IMR-90 (cell line): Measurements from ENCODE around the gene CERT1. TPM values are rescaled to one million over a fixed set of nuclear protein-coding genes. Genes with fewer than 3 reads are reported as not detected.

Experiments used
- ATAC-seq: fragments of 200-7000 bp; cut with Tn5 transposase; 2 replicates; pipeline ENCODE4 v1.9.1; 2020; ENCODE audit warnings: low read depth, mild to moderate bottlenecking, moderate library complexity
- BruUV-seq: library from RNA; stranded (reverse); fragments of 400-500 nt; replicated peaks from 2 replicates; lab custom pipeline; 2021; lab: Mats Ljungman, UMichigan
- CTCF ChIA-PET: fragments of 300-600 bp; formaldehyde crosslinking; extraction: SDS; loops from one replicate; lab custom pipeline; 2021; ENCODE audit warnings: antibody characterized with exemption; lab: Yijun Ruan, JAX
- POLR2A ChIA-PET: fragments of 300-600 bp; sonication (Branson Sonifier 250); formaldehyde crosslinking; loops from one replicate; lab custom pipeline; 2022; ENCODE audit warnings: antibody characterized with exemption; ENCODE audit not compliant: unreplicated experiment; lab: Charles Lee
- DNase-seq: peaks from one replicate; pipeline ENCODE4 v3.0.0; 2013
- H2AFZ ChIP-seq: replicated peaks from 2 replicates; pipeline ENCODE3; 2013; ENCODE audit warnings: low read length, mild to moderate bottlenecking; ENCODE audit not compliant: poor library complexity
- H2AK5ac ChIP-seq: 2 replicates; pipeline ENCODE4 v1.6.1; 2013; ENCODE audit warnings: low read depth, low read length, inconsistent platforms
- H2AK9ac ChIP-seq: replicated peaks from 2 replicates; pipeline ENCODE3; 2013; ENCODE audit warnings: mild to moderate bottlenecking, low read depth, low read length, moderate library complexity; ENCODE audit not compliant: poor library complexity
- H2BK120ac ChIP-seq: 2 replicates; pipeline ENCODE4 v1.6.1; 2013; ENCODE audit warnings: low read depth, low read length, inconsistent platforms
- H2BK15ac ChIP-seq: 3 replicates; pipeline ENCODE4 v1.6.1; 2013; ENCODE audit warnings: low read depth, low read length, inconsistent platforms
- H2BK20ac ChIP-seq: 2 replicates; pipeline ENCODE4 v1.6.1; 2013; ENCODE audit warnings: low read depth, mild to moderate bottlenecking, inconsistent platforms, low read length, moderate library complexity
- H2BK5ac ChIP-seq: 2 replicates; pipeline ENCODE4 v1.6.1; 2013; ENCODE audit warnings: mild to moderate bottlenecking, low read depth, low read length, inconsistent platforms; ENCODE audit not compliant: poor library complexity, severe bottlenecking
- H3K14ac ChIP-seq: replicated peaks from 2 replicates; pipeline ENCODE4 v1.6.1; 2013; ENCODE audit warnings: low read depth, low read length, inconsistent platforms
- H3K18ac ChIP-seq: 2 replicates; pipeline ENCODE4 v1.6.1; 2013; ENCODE audit warnings: low read depth, low read length, control low read depth
- H3K23ac ChIP-seq: 2 replicates; pipeline ENCODE4 v1.6.1; 2013; ENCODE audit warnings: low read depth, low read length, inconsistent platforms
- H3K27ac ChIP-seq: 2 replicates; pipeline ENCODE4 v1.5.1; 2013; ENCODE audit warnings: mild to moderate bottlenecking, control low read depth, low read length; ENCODE audit not compliant: insufficient read depth
- H3K27me3 ChIP-seq: 2 replicates; pipeline ENCODE4 v1.6.1; 2013; ENCODE audit warnings: low read length; ENCODE audit not compliant: control insufficient read depth, insufficient read depth
- H3K36me3 ChIP-seq: 2 replicates; pipeline ENCODE4 v1.6.1; 2013; ENCODE audit warnings: low read length, mixed read lengths; ENCODE audit not compliant: control insufficient read depth, insufficient read depth
- H3K4ac ChIP-seq: 2 replicates; pipeline ENCODE4 v1.6.1; 2013; ENCODE audit warnings: low read depth, low read length, inconsistent platforms
- H3K4me1 ChIP-seq: 2 replicates; pipeline ENCODE4 v1.6.1; 2013; ENCODE audit warnings: low read length, mixed read lengths; ENCODE audit not compliant: control insufficient read depth, insufficient read depth
- H3K4me2 ChIP-seq: 2 replicates; pipeline ENCODE4 v1.6.1; 2013; ENCODE audit warnings: low read depth, mild to moderate bottlenecking, control low read depth, low read length, moderate library complexity
- H3K4me3 ChIP-seq: 2 replicates; pipeline ENCODE4 v1.5.1; 2013; ENCODE audit warnings: low read depth, mild to moderate bottlenecking, control low read depth, low read length, moderate library complexity; ENCODE audit not compliant: insufficient read depth
- H3K56ac ChIP-seq: 2 replicates; pipeline ENCODE4 v1.6.1; 2013; ENCODE audit warnings: low read length, inconsistent platforms; ENCODE audit not compliant: insufficient read depth; ENCODE audit errors: extremely low read depth
- H3K79me1 ChIP-seq, 2 experiments: 2 replicates each; pipeline ENCODE4 v1.6.1; 2013; ENCODE audit warnings: low read length in 2 of 2, inconsistent platforms in 1 of 2, low read depth in 1 of 2
- H3K9ac ChIP-seq: 2 replicates; pipeline ENCODE4 v1.6.1; 2013; ENCODE audit warnings: low read depth, low read length, control low read depth
- H3K9me1 ChIP-seq: 2 replicates; pipeline ENCODE4 v1.6.1; 2013; ENCODE audit warnings: low read length, inconsistent platforms; ENCODE audit not compliant: insufficient read depth
- H3K9me3 ChIP-seq: 2 replicates; pipeline ENCODE4 v1.6.1; 2013; ENCODE audit warnings: low read length; ENCODE audit not compliant: control insufficient read depth, insufficient read depth
- H4K20me1 ChIP-seq: 2 replicates; pipeline ENCODE4 v1.6.1; 2013; ENCODE audit warnings: low read length, inconsistent platforms; ENCODE audit not compliant: insufficient read depth
- H4K5ac ChIP-seq: 2 replicates; pipeline ENCODE4 v1.6.1; 2013; ENCODE audit warnings: mild to moderate bottlenecking, low read depth, low read length, control low read depth
- H4K8ac ChIP-seq, 2 experiments: 2 replicates each; pipeline ENCODE4 v1.6.1; 2013; ENCODE audit warnings: low read depth in 2 of 2, low read length in 2 of 2, control low read depth in 1 of 2, inconsistent platforms in 1 of 2
- H4K91ac ChIP-seq: 2 replicates; pipeline ENCODE4 v1.6.1; 2013; ENCODE audit warnings: low read depth, low read length, inconsistent platforms; ENCODE audit not compliant: insufficient read depth
- BHLHE40 ChIP-seq: fragments of 150-350 bp; IDR thresholded peaks from 2 replicates; pipeline ENCODE4 v1.6.1; 2016; ENCODE audit warnings: mild to moderate bottlenecking, low read depth, low read length
- CHD1 ChIP-seq: IDR thresholded peaks from 2 replicates; pipeline ENCODE4 v1.6.1; 2012; ENCODE audit warnings: low read depth, low read length, improper control_type of control experiment
- FOS ChIP-seq: fragments of 150-350 bp; IDR thresholded peaks from 2 replicates; pipeline ENCODE4 v1.6.1; 2016; ENCODE audit warnings: low read depth, low read length
- RCOR1 ChIP-seq: IDR thresholded peaks from 2 replicates; pipeline ENCODE4 v1.6.1; 2012; ENCODE audit warnings: mild to moderate bottlenecking, low read length, improper control_type of control experiment; ENCODE audit not compliant: insufficient replicate concordance
- WGBS, 2 experiments: methylation state at CpG; one replicate each; pipeline versions ENCODE4 v1.1.5 to v1.1.7; 2013; ENCODE audit warnings: missing lambda C conversion rate in 2 of 2; ENCODE audit not compliant: insufficient read length in 1 of 2; ENCODE audit errors: extremely low coverage in 2 of 2; 5-methylcytosine and 5-hydroxymethylcytosine counted together
- dilution Hi-C: fragments of 300-500 bp; cut with HindIII; formaldehyde crosslinking; loops from one replicate; pipeline ENCODE4 v1.14.3; 2018; ENCODE audit warnings: low sequenced_read_pairs; ENCODE audit not compliant: unreplicated experiment
- in situ Hi-C: fragments of 300-500 bp; cut with MboI; formaldehyde crosslinking; loops from 3 replicates; pipeline ENCODE4 v1.14.3; 2019; ENCODE audit warnings: low sequenced_read_pairs, inconsistent platforms, mixed read lengths
- intact Hi-C: fragments of 100-400 bp; cut with micrococcal nuclease; formaldehyde crosslinking; loops from 2 replicates; pipeline ENCODE4 v1.10.0; 2022
- polyA plus RNA-seq, 3 experiments: library from polyadenylated mRNA; depleted of rRNA; stranded (reverse); fragments of >200 nt; gene quantifications; 2 replicates each; pipeline ENCODE4 v1.2.3, GENCODE V29; 2012; ENCODE audit warnings: low replicate concordance in 1 of 3
- total RNA-seq: library from RNA; depleted of rRNA; stranded (reverse); fragments of >200 nt; gene quantifications from 2 replicates; pipeline ENCODE4 v1.2.3, GENCODE V29; 2012
- TF ChIP-seq, protein P1 (sequence below): fragments of 150-350 bp; IDR thresholded peaks from 2 replicates; pipeline ENCODE4 v1.6.1; 2016; ENCODE audit warnings: low read depth, mild to moderate bottlenecking, low read length, moderate library complexity, borderline replicate concordance

CERT1 gene
- total and polyA plus RNA-seq, 2 of the 4 experiments (the other 2 are of a cell fraction) = 7.2 TPM

DNA sequence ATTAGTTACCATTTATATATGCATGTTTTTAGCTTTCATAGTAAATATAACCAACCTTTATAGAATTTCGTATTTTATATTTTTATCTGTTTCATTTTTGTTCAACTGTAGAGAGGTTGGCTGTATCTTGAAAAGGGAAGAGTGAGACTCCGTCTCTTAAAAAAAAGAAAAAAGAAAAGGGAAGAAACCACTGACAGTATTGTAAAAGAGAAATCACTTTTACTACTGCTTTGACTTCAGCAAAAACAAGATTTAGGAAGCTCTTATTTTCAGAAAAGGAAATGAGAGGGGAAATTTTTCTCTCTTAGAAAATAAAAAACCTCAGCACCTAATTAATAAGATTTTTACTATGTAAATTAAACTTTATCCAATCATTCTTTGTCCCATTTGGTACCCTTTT, 14.6 kb upstream of the CERT1 start:
- no peak overlapping the region for H3K14ac ChIP-seq
- H2AK5ac ChIP-seq = no peak overlapping the region
- H3K4me3 ChIP-seq = no peak overlapping the region
- dilution Hi-C loops = no loop called here
- no peaks in the 10 kb centered on the region for H3K27me3 ChIP-seq
- WGBS, 2 experiments = no CpG with 5 or more reads among the region's 2 CpGs
- no peak overlapping the region for H2BK20ac ChIP-seq
- ATAC-seq (no peak), DNase-seq (no peak)
- ChIA-PET POLR2A (interaction anchor here (0.5 kb wide), 1 partner anchor 1211 kb away, joined by 3 read pairs; no protein-coding TSS in a partner anchor), CTCF (interaction anchor here (0.6 kb wide), 1 partner anchor 186 kb away, joined by 3 read pairs; no protein-coding TSS in a partner anchor)
- H4K5ac ChIP-seq = no peak overlapping the region
- peaks cover 4% of the 10 kb centered on the region; the same call in 1 of the 2 replicates for H3K9me1 ChIP-seq
- H3K18ac ChIP-seq = no peak overlapping the region
- no peak overlapping the region for H2BK5ac ChIP-seq
- no peaks in the 10 kb centered on the region; the same call in 1 of the 2 replicates for H4K20me1 ChIP-seq
- no peak overlapping the region for H2BK15ac ChIP-seq
- intact Hi-C loops = no loop called here
- H2AFZ ChIP-seq = no peak overlapping the region
- H2BK120ac ChIP-seq = no peak overlapping the region
- H4K8ac ChIP-seq = no peak overlapping the region
- H3K56ac ChIP-seq = no peak overlapping the region
- TF ChIP-seq CHD1 = no peak
- no peak for TF ChIP-seq BHLHE40
- TF ChIP-seq RCOR1 = no peak
- no peak for TF ChIP-seq FOS
- TF ChIP-seq, protein P1, sequence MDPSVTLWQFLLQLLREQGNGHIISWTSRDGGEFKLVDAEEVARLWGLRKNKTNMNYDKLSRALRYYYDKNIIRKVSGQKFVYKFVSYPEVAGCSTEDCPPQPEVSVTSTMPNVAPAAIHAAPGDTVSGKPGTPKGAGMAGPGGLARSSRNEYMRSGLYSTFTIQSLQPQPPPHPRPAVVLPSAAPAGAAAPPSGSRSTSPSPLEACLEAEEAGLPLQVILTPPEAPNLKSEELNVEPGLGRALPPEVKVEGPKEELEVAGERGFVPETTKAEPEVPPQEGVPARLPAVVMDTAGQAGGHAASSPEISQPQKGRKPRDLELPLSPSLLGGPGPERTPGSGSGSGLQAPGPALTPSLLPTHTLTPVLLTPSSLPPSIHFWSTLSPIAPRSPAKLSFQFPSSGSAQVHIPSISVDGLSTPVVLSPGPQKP = no peak
- peaks cover 2% of the 10 kb centered on the region; the same call in 1 of the 2 replicates for H3K9me3 ChIP-seq
- H3K4ac ChIP-seq = no peak overlapping the region
- H3K4me1 ChIP-seq = no peaks in the 10 kb centered on the region
- H3K23ac ChIP-seq = no peak overlapping the region
- no peak overlapping the region for H3K9ac ChIP-seq
- H2AK9ac ChIP-seq = no peak overlapping the region
- no peak overlapping the region for H3K4me2 ChIP-seq
- H4K91ac ChIP-seq = no peak overlapping the region
- H3K27ac ChIP-seq = no peak overlapping the region
- BruUV-seq = no TSS peak
- in situ Hi-C loops = no loop called here
- H3K79me1 ChIP-seq = peaks cover 23 to 36% of the 10 kb centered on the region in 2 experiments
- H3K36me3 ChIP-seq = 0 out of 2 replicates have a peak, but pooled peaks cover 1% of the 10 kb centered on the region
